ENCODE results near the gene RASAL1.

RASAL1 gene

GRCh38 chr12:113109360-113109759 is 26.2 kb downstream of the RASAL1 start:
- H3K27ac ChIP-seq, result no peak overlapping the region
- peaks cover 17% of the 10 kb centered on the region for H3K27me3 ChIP-seq (replicated peaks)
- no peak for DNase-seq
- in situ Hi-C loops (cut with HindIII; ENCODE audit: low pct_ligation_motif_present, low sequenced_read_pairs), result no loop called here
- H3K4me3 ChIP-seq (ENCODE audit: low read depth, low read length), result no peak overlapping the region
- TF ChIP-seq, protein P1, sequence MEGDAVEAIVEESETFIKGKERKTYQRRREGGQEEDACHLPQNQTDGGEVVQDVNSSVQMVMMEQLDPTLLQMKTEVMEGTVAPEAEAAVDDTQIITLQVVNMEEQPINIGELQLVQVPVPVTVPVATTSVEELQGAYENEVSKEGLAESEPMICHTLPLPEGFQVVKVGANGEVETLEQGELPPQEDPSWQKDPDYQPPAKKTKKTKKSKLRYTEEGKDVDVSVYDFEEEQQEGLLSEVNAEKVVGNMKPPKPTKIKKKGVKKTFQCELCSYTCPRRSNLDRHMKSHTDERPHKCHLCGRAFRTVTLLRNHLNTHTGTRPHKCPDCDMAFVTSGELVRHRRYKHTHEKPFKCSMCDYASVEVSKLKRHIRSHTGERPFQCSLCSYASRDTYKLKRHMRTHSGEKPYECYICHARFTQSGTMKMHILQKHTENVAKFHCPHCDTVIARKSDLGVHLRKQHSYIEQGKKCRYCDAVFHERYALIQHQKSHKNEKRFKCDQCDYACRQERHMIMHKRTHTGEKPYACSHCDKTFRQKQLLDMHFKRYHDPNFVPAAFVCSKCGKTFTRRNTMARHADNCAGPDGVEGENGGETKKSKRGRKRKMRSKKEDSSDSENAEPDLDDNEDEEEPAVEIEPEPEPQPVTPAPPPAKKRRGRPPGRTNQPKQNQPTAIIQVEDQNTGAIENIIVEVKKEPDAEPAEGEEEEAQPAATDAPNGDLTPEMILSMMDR (IDR thresholded peaks at IDR 0.05; ENCODE audit: low read depth, low read length, missing control alignments), result no peak
- no peaks in the 10 kb centered on the region for H3K36me3 ChIP-seq (replicated peaks)

- no peak for DNase-seq
- peaks cover 20% of the 10 kb centered on the region for H3K27me3 ChIP-seq (replicated peaks)
- TF ChIP-seq, protein P1 (IDR thresholded peaks at IDR 0.05; ENCODE audit: low read depth, low read length, missing control alignments), result no peak
These were observed 27.3 kb downstream of the RASAL1 start for GRCh38 chr12:113108308-113108707.

DNA sequence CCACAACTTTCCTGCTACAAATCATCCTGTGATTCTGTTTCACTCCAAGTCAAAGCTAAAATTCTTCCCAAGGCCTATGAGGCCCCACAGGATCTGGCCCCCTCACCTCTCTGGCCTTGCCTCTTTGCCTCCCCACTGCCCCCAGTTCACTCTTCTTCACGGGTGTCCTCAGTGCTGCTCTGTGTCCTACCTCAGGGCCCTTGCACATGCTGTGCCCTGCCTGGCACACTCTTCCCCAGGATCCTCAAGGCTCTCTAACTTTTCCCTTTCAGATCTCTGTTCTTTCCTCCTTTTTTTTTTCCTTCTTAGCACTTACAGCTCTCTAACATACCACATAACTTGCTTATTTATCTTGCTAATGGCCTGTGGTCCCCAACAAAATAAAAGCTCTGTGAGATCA is 29.2 kb downstream of the RASAL1 start:
- Histone ChIP-seq H3K27me3 (replicated peaks) (peaks cover 9% of the 10 kb centered on the region), H3K4me3 (ENCODE audit: low read depth, low read length) (no peak overlapping the region), H3K36me3 (replicated peaks) (no peaks in the 10 kb centered on the region), H3K27ac (no peak overlapping the region)
- no peak for DNase-seq
- in situ Hi-C loops (cut with HindIII; ENCODE audit: low pct_ligation_motif_present, low sequenced_read_pairs), result no loop called here
- TF ChIP-seq, protein P1 (IDR thresholded peaks at IDR 0.05; ENCODE audit: low read depth, low read length, missing control alignments), result no peak

More at GRCh38 chr12:113108308-113108707, 27.3 kb downstream of the RASAL1 start:
- Histone ChIP-seq H3K4me3 (ENCODE audit: low read depth, low read length) (no peak overlapping the region), H3K36me3 (replicated peaks) (no peaks in the 10 kb centered on the region), H3K27ac (no peak overlapping the region)
- in situ Hi-C loops (cut with HindIII; ENCODE audit: low pct_ligation_motif_present, low sequenced_read_pairs), result no loop called here

DNA sequence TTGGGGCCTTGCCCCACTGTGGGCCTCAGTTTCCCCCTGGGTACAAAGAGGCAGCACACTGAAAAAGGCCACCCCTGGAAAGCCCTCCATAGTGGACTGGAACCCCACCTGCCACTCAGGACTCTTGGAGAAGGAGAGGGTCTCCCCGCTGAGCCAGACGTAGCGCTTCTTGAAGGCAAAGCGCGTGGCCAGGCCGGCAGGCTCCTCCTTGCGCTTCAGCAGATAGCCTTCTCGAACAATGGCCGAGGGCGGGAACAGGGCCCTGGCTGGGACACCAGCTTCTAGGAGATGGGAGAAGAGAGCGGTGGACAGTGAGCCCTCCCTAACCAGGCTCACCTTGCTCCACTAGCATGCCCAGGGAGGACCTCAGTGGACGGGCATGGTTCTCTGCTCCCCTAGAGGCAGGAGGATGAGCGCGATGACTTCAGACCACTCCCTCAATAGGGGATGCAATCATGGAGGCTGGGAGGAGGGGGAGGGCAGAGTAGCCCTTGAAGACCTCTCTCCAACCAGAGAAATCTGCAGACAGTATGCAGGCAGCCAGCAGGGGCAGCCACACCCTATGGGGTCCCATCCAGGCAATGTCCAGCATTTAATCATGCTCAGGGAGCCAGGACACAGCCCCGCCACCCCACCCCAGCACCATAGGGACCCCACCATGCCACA is 29.8 kb downstream of the RASAL1 start:
- Histone ChIP-seq H3K4me3 (ENCODE audit: low read depth, low read length) (no peak overlapping the region), H3K27ac (no peak overlapping the region), H3K36me3 (replicated peaks) (no peaks in the 10 kb centered on the region), H3K27me3 (replicated peaks) (peaks cover 8% of the 10 kb centered on the region)
- TF ChIP-seq, protein P1 (IDR thresholded peaks at IDR 0.05; ENCODE audit: low read depth, low read length, missing control alignments), result no peak
- in situ Hi-C loops (cut with HindIII; ENCODE audit: low pct_ligation_motif_present, low sequenced_read_pairs), result no loop called here
- DNase-seq, result no peak

- H3K36me3 ChIP-seq (replicated peaks), result no peaks in the 10 kb centered on the region
- in situ Hi-C loops (cut with HindIII; ENCODE audit: low pct_ligation_motif_present, low sequenced_read_pairs), result no loop called here
These were observed 30.5 kb downstream of the RASAL1 start for GRCh38 chr12:113104953-113105510.

More at GRCh38 chr12:113104953-113105510, 30.5 kb downstream of the RASAL1 start:
- peaks cover 8% of the 10 kb centered on the region for H3K27me3 ChIP-seq (replicated peaks)
- DNase-seq, result no peak
- H3K4me3 ChIP-seq (ENCODE audit: low read depth, low read length), result no peak overlapping the region
- no peak overlapping the region for H3K27ac ChIP-seq
- TF ChIP-seq, protein P1 (IDR thresholded peaks at IDR 0.05; ENCODE audit: low read depth, low read length, missing control alignments), result no peak
